GM12875 (cell line): ENCODE data around the gene QARS1.

ENCODE experiments used
- H3K4me3 ChIP-seq: one replicate; pipeline ENCODE4 v1.5.1; 2011; ENCODE audit warnings: low read depth, low read length, control low read depth
- TF ChIP-seq, protein P1 (sequence below): IDR thresholded peaks from 2 replicates; pipeline ENCODE4 v1.5.1; 2011; ENCODE audit warnings: low read depth, mild to moderate bottlenecking, control low read depth, inconsistent platforms, low read length, moderate library complexity, borderline replicate concordance; ENCODE audit not compliant: insufficient read depth

Gene QARS1

DNA sequence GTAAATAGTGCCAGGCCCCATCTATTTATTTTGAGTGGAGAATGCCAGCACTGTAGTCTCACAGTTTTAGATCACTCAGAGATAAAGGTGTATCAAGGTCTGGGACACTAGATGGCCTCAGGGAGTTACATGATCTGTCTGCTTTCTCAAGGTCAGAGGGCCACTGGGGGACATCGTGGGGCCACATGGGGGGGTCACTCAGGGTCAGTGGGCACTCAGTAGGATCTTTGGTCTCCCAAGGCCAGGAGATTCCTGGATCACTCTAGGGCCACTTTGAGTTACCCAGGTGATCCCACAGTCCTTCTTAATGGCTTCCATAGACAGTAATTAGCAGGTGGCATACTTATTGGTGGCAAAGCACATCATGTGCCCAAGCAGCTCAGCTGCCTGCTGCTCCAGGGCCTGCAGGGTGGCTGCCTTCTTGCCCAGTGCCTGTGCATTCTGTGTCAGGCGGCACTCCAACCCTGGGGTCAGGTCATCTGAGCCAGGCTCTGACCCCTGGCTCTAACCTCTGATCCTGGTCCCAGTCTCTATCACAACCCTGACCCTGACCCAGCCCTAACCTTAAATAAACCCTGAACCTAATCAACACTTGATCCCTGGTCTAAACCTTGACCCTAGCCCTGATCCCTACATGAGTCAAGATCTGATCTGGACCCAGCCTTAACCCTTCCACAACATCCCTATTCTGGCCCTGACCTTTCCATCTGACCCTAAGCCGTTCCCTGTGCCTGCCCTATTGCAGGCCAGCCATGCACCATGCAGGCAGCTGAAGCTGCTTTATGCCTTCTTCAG lies 30.1 kb upstream of the QARS1 start:
- TF ChIP-seq, protein P1, sequence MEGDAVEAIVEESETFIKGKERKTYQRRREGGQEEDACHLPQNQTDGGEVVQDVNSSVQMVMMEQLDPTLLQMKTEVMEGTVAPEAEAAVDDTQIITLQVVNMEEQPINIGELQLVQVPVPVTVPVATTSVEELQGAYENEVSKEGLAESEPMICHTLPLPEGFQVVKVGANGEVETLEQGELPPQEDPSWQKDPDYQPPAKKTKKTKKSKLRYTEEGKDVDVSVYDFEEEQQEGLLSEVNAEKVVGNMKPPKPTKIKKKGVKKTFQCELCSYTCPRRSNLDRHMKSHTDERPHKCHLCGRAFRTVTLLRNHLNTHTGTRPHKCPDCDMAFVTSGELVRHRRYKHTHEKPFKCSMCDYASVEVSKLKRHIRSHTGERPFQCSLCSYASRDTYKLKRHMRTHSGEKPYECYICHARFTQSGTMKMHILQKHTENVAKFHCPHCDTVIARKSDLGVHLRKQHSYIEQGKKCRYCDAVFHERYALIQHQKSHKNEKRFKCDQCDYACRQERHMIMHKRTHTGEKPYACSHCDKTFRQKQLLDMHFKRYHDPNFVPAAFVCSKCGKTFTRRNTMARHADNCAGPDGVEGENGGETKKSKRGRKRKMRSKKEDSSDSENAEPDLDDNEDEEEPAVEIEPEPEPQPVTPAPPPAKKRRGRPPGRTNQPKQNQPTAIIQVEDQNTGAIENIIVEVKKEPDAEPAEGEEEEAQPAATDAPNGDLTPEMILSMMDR, result no peak
- no peak overlapping the region for H3K4me3 ChIP-seq

DNA sequence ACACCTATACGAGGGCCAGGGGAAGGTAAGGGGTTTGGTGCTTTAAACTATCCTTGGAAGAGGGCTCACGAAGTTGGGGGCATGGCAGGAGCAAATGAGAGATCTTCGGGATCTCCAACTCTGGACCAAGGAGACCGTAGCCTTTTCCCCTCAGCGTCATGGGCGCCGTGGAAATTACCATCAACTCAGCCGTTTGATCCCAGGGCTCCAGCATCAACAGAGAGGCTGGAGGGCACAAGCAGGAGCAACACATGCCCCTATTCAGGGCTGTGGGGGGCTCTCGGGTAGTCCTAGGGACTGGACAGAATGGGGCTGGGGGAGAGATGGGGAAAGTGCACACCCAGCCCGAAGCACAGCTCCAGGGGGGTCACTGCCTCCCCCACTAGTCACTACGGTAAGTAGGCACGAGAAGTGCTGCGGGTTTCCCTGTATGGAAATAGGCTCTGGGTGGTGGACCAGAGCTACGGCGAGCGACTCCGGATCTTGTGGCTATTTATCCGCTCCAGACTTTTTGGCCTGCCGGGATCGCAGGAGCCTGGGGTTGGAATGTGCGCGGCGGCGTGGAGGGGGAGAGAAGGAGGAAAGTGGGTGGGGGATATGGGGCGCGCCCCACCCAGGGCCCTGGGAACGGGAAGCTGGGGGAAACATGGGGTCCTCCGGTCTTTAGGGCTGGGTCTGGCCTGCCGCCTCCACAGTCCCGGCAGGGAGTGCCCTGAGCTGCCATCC lies 28.8 kb upstream of the QARS1 start:
- H3K4me3 ChIP-seq, result no peak overlapping the region
- TF ChIP-seq, protein P1, result no peak

DNA sequence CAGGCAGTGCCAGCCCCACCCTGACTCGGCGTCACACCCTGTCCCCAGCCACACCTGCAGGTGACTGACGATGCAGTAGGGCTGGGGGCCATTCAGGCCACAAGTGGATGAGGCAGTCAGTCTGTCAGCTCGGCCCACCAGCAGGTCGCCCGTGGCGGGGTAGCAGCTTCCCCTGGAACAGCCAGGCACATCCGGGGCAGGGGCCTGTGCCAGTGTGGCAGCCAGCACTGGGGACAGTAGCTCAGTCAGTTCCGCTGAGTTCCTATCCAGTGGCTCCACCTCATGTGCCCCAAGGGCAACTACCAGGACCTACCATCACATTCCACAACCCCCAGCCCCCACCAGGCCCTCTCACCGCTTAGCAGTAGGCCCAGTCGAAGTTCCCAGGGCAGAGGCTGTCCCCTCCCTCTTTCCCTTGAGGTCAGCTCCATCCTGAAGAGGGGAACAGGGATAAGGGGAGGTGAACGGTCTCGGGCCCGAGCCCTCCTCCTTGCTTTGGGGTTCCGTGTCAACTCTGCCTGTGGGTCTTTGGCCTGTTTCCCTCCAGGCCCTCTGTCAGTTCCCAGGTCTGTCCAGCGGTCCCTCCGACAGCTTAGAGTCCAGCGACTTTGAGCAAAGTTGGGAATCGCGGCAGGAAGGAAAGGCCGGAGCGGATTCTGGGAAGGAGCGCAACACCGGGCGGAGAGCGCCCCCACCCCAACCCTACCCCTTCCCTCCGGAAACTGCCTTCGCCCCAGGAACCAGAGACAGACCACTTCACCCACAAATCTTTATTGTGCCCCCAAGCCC lies 28.1 kb upstream of the QARS1 start, which contains the start of gene LAMB2:
LAMB2 (minus strand) TSS at position 614 of the 789 bp plus-strand sequence; CDS start at position 431, 183 bp downstream.
- no peak within 1 kb of the TSS for H3K4me3 ChIP-seq
- TF ChIP-seq, protein P1, result no peak

DNA sequence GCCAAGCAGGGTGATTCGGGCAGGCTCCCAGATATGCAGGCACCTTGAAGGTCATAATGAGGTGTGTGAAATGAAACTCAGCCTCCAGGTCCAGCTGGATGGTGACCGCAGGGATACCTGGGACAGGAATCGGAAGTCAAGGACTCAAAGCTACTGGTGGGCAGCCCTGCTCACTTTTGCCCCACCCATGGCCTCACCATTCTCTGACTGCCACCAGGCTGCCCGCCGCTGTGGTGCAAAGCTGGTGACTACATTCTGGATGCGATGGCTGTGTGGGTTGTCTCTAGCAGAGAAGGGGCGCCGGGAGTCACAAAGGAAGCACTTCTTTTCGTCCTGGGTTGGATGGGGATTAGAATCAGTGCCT lies 27.5 kb upstream of the QARS1 start:
- TF ChIP-seq, protein P1, result no peak
- H3K4me3 ChIP-seq, result no peak overlapping the region

DNA sequence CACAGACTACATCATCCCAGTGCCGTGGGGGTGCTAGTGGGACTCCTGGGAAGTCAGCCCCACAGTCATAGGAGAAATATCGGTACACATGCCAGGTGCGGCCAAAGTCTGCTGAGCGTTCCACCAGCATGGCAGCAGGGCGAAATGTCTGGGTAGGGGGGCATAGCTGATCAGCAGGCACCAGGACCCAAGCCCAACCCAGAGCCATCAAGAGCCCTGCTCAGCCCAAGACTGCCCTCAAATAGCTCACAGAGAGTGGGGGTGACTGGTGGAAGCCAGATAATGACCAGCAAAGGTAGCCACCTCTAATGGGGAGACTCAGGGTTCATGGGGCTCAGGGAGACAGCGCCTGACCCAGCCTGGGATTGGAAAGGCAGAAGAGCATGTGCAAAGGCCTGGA lies 27.0 kb upstream of the QARS1 start:
- no peak overlapping the region for H3K4me3 ChIP-seq
- TF ChIP-seq, protein P1, result no peak

DNA sequence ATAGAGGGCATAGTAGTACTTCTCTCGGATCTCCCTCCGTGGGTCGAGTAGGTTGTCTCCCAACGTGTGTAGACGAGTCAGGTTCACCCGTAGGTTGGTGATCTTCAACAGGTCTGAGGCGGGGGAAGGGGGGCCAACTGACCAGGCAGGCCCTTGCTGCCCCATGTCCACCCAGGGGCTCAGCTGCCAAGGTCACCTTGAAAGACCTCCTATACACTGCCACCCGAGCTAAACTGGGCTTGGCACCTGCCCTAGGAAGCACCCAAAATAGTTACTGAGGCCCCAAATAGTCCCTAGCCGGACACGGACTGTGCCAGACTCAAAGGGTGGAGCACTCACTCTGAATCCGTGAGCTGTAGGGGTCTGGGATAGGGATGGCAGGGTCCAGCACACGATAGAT lies 26.5 kb upstream of the QARS1 start:
- H3K4me3 ChIP-seq, result no peak overlapping the region
- TF ChIP-seq, protein P1, result no peak
